ENCODE data around the gene KRT26. TPM values are rescaled to one million over a fixed set of nuclear protein-coding genes. Genes with fewer than 3 reads are reported as not detected.

Gene KRT26
- total RNA-seq, 4 donors from 2014 or later = not detected

DNA sequence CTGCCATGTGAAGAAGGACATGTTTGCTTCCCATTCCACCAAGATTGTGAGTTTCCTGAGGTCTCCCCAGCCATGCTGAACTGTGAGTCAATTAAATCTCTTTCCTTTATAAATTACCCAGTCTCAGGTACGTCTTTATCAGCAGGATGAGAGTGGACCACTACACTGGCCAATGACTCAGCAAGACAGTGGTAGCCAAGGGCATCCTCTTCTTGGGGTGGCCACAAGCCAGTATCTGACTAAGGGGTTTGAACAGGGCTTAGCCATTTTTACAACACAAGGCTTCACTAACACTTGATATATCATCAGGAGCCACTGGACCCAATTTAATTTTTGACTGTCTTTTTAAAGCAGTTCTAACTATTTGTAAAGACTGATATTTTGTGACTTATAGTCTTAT is 47.3 kb downstream of the KRT26 start:
- Histone ChIP-seq H3K4me3 (no peak overlapping the region), H3K36me3 (no peaks in the 10 kb centered on the region), H3K4me1 (peaks cover 0 to 14% (median 0%) of the 10 kb centered on the region in 3 donors), H3K27ac (no peak overlapping the region), H3K9me3 (no peaks in the 10 kb centered on the region), H3K27me3 (peaks cover 0 to 11% (median 0%) of the 10 kb centered on the region in 4 donors)
- intact Hi-C loops (cut with DNase I) = no loop called here
- TF ChIP-seq, protein P1, sequence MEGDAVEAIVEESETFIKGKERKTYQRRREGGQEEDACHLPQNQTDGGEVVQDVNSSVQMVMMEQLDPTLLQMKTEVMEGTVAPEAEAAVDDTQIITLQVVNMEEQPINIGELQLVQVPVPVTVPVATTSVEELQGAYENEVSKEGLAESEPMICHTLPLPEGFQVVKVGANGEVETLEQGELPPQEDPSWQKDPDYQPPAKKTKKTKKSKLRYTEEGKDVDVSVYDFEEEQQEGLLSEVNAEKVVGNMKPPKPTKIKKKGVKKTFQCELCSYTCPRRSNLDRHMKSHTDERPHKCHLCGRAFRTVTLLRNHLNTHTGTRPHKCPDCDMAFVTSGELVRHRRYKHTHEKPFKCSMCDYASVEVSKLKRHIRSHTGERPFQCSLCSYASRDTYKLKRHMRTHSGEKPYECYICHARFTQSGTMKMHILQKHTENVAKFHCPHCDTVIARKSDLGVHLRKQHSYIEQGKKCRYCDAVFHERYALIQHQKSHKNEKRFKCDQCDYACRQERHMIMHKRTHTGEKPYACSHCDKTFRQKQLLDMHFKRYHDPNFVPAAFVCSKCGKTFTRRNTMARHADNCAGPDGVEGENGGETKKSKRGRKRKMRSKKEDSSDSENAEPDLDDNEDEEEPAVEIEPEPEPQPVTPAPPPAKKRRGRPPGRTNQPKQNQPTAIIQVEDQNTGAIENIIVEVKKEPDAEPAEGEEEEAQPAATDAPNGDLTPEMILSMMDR (IDR thresholded peaks at IDR 0.05) = no peak
- no peak for TF ChIP-seq POLR2A (IDR thresholded peaks at IDR 0.05)
- DNase-seq = no peak
- 63 to 64% methylated on average over 1 of the region's 1 CpG for WGBS, 2 donors

DNA sequence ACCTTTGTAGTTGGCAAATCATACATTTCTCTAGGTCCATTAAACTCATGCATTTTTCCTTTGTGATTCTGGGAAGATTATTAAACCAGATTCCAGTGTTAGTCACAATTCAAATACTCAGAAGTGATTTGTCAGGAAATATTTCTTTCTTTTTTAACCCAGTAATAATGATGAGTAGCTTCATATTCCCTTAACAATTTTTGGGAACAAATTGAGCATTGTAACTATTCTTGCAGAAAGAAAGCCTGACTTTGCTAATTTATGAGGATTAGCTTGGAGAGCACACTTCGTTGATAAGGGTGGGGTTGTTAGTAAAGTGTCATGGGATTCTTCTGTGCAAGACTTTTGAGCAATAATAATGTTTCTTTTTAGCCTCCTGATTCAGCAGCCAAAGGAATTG is 49.8 kb downstream of the KRT26 start:
- Histone ChIP-seq H3K36me3 (no peaks in the 10 kb centered on the region), H3K9me3 (no peaks in the 10 kb centered on the region), H3K4me3 (no peak overlapping the region), H3K27ac (no peak overlapping the region), H3K27me3 (peaks cover 0 to 11% (median 0%) of the 10 kb centered on the region in 4 donors), H3K4me1 (peaks cover 0 to 6% (median 0%) of the 10 kb centered on the region in 3 donors)
- TF ChIP-seq, protein P1 (IDR thresholded peaks at IDR 0.05) = no peak
- no peak for TF ChIP-seq POLR2A (IDR thresholded peaks at IDR 0.05)
- no peak for DNase-seq
- WGBS, 2 donors = 10 to 34% methylated on average over 1 of the region's 1 CpG
- intact Hi-C loops (cut with DNase I) = no loop called here

DNA sequence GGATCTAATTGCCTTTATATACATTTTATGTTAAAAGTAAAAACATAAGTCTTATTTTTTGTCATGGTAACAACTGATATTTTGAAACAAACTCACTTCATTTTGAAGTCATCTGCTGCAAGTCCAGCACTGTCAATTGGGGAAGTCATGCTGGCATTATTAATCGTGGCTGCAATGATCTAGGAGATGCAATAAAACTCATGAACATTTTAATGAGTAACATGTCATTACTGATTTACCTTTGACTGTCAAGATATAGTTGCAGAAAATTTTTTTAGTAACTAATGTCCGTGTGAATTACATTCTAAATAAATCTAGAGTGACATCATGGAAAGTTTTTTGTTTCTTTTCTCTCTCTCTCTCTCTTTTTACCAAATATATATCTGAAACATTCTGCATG is 51.1 kb downstream of the KRT26 start:
- WGBS, 2 donors = 64% methylated on average over 2 of the region's 2 CpGs
- H3K36me3 ChIP-seq = no peaks in the 10 kb centered on the region
- peaks cover 0 to 14% (median 0%) of the 10 kb centered on the region in 4 donors for H3K27me3 ChIP-seq
- TF ChIP-seq POLR2A (IDR thresholded peaks at IDR 0.05) = no peak
- TF ChIP-seq, protein P1 (IDR thresholded peaks at IDR 0.05) = no peak
- H3K4me1 ChIP-seq = no peaks in the 10 kb centered on the region
- intact Hi-C loops (cut with DNase I) = no loop called here
- no peak overlapping the region for H3K27ac ChIP-seq
- H3K4me3 ChIP-seq = no peak overlapping the region
- no peak for DNase-seq
- no peaks in the 10 kb centered on the region for H3K9me3 ChIP-seq

DNA sequence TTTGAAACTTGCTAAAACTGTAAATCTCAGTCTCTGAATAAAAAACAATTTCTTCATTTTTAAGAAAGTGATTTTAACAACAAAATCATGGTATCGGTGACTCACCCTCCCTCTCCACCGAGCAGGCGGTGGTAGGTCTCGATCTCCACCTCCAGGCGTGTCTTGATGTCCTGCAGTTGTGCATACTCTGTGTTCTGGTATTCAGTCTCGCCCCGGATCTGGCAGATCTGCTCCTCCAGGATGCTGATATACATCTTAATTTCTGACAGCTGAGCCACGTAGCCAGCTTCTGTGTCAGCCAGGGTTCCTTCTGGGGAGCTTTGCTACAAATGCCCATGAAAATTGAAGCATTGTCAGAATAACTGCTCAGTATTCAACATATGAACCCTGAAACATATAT is 53.1 kb downstream of the KRT26 start:
- H3K4me1 ChIP-seq = no peaks in the 10 kb centered on the region
- no peak overlapping the region for H3K27ac ChIP-seq
- no peak overlapping the region for H3K4me3 ChIP-seq
- H3K9me3 ChIP-seq = no peaks in the 10 kb centered on the region
- peaks cover 0 to 17% (median 0%) of the 10 kb centered on the region in 4 donors for H3K27me3 ChIP-seq
- DNase-seq = no peak
- H3K36me3 ChIP-seq = no peaks in the 10 kb centered on the region
- WGBS, 2 donors = 24 to 32% methylated on average over 8 of the region's 8 CpGs
- TF ChIP-seq, protein P1 (IDR thresholded peaks at IDR 0.05) = no peak
- no peak for TF ChIP-seq POLR2A (IDR thresholded peaks at IDR 0.05)
- intact Hi-C loops (cut with DNase I) = no loop called here

DNA sequence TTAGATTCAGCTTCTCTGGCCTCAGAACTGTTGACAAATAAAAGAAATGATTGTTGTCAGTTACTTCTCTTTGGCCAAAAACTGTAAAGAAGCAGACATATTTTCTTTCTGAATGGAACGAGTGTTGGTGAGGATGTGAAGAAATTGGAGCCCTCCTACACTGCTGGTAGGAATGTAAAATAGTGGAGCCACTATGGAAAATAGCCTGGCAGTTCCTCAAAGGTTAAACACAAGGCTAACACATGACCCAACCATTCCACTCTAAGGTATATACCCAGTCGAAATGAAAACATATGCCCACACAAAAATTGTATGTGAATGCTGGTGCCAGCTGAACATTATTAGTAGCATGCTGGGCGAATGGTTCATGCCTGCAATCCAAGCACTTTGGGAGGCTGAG is 54.2 kb downstream of the KRT26 start:
- H3K9me3 ChIP-seq = no peaks in the 10 kb centered on the region
- TF ChIP-seq POLR2A (IDR thresholded peaks at IDR 0.05) = no peak
- TF ChIP-seq, protein P1 (IDR thresholded peaks at IDR 0.05) = no peak
- no peaks in the 10 kb centered on the region for H3K4me1 ChIP-seq
- peaks cover 0 to 10% (median 0%) of the 10 kb centered on the region in 4 donors for H3K27me3 ChIP-seq
- no peak overlapping the region for H3K4me3 ChIP-seq
- 74 to 78% methylated on average over 3 of the region's 3 CpGs for WGBS, 2 donors
- intact Hi-C loops (cut with DNase I) = no loop called here
- H3K27ac ChIP-seq = no peak overlapping the region
- H3K36me3 ChIP-seq = no peaks in the 10 kb centered on the region
- DNase-seq = no peak

Other genes with a start within 250 kb of the KRT26 start
- under 1 TPM in 3 of 4 donors, not detected in 1; 0.12 to 0.95 (median 0.53) TPM for gene CCR7, start 206.7 kb downstream of the KRT26 start, total RNA-seq
- gene SMARCE1, start 124.4 kb downstream of the KRT26 start, total RNA-seq = 10 to 100 TPM; 47.2 to 89.3 (median 62.5) TPM
- gene KRT222, start 107.0 kb downstream of the KRT26 start, total RNA-seq = 1 to 10 TPM in 2 of 4 donors, under 1 TPM in 1, not detected in 1; 0.79 to 1.8 (median 1.3) TPM
- 100 to 1,000 TPM in 1 of 4 donors, 10 to 100 TPM in 1, 1 to 10 TPM in 2; 5.5 to 369 (median 23.4) TPM for gene KRT24, start 68.4 kb downstream of the KRT26 start, total RNA-seq
- gene KRT25, start 16.9 kb downstream of the KRT26 start, total RNA-seq = not detected
- gene KRT27, start 10.3 kb upstream of the KRT26 start, total RNA-seq = not detected
- not detected for gene KRT28, start 27.8 kb upstream of the KRT26 start, total RNA-seq
- gene KRT10, start 50.4 kb upstream of the KRT26 start, total RNA-seq = 10 to 100 TPM; 14.4 to 50.0 (median 33.2) TPM
- gene KRT12, start 95.0 kb upstream of the KRT26 start, total RNA-seq = not detected
- not detected for gene KRT20, start 113.0 kb upstream of the KRT26 start, total RNA-seq
- gene KRT23, start 165.4 kb upstream of the KRT26 start, total RNA-seq = 10 to 100 TPM in 1 of 4 donors, 1 to 10 TPM in 2, under 1 TPM in 1; 0.38 to 19.6 (median 4.9) TPM
- gene KRT39, start 194.7 kb upstream of the KRT26 start, total RNA-seq = not detected
- under 1 TPM in 1 of 4 donors, not detected in 3; 0.19 TPM for gene KRT40, start 212.1 kb upstream of the KRT26 start, total RNA-seq
- gene KRTAP3-3, start 222.0 kb upstream of the KRT26 start, total RNA-seq = not detected
- gene KRTAP3-2, start 227.7 kb upstream of the KRT26 start, total RNA-seq = under 1 TPM in 1 of 4 donors, not detected in 3; 0.57 TPM
- gene KRTAP3-1, start 236.9 kb upstream of the KRT26 start, total RNA-seq = not detected